Measurements from ENCODE around the gene WDR18. TPM values are rescaled to one million over a fixed set of nuclear protein-coding genes. Genes with fewer than 3 reads are reported as not detected.

The WDR18 gene
- total and polyA plus RNA-seq, 2 of the 4 experiments (the other 2 are of a cell fraction): 37.1 to 56.9 TPM

- TF ChIP-seq CTCF (conservative IDR thresholded peaks at IDR 0.05; ENCODE audit: low read depth, low read length): no peak
- TF ChIP-seq POLR2A (IDR thresholded peaks at IDR 0.05; ENCODE audit: low read depth, low read length): no peak
- Histone ChIP-seq H3K27me3 (ENCODE audit: control insufficient read depth, insufficient read depth, low read length) (no peaks in the 10 kb centered on the region), H3K27ac (ENCODE audit: insufficient read depth, low read length) (no peak overlapping the region), H3K9ac (ENCODE audit: low read depth, low read length) (no peak overlapping the region), H2AK5ac (ENCODE audit: low read depth, low read length) (peak overlapping the region; percentile 15; the same call in 1 of the 2 replicates), H2BK120ac (ENCODE audit: low read depth, low read length) (no peak overlapping the region), H3K9me1 (ENCODE audit: insufficient read depth, low read length) (peaks cover 17% of the 10 kb centered on the region), H2BK15ac (ENCODE audit: low read depth, low read length) (no peak overlapping the region), H2AFZ (replicated peaks; ENCODE audit: low read length, poor library complexity) (peak overlapping the region; percentile 14), H4K5ac (ENCODE audit: low read depth, low read length) (no peak overlapping the region), H3K18ac (ENCODE audit: low read depth, low read length) (no peak overlapping the region), H3K36me3 (ENCODE audit: control insufficient read depth, insufficient read depth, low read length) (peaks cover 56% of the 10 kb centered on the region), H3K4me2 (ENCODE audit: low read depth, low read length) (no peak overlapping the region), H3K4me3 (ENCODE audit: insufficient read depth, low read depth, low read length) (no peak overlapping the region), H3K56ac (ENCODE audit: extremely low read depth, insufficient read depth, low read length) (no peak overlapping the region), H2BK5ac (ENCODE audit: low read depth, low read length, poor library complexity, severe bottlenecking) (no peak overlapping the region), H3K4ac (ENCODE audit: low read depth, low read length) (no peak overlapping the region), H3K79me1 (ENCODE audit: low read depth in 1 of 2, low read length in 2 of 2) (peaks cover 19 to 76% of the 10 kb centered on the region in 2 experiments), H4K8ac (ENCODE audit: low read depth in 2 of 2, low read length in 2 of 2) (no peak overlapping the region), H2BK20ac (ENCODE audit: low read depth, low read length) (no peak overlapping the region), H3K4me1 (ENCODE audit: control insufficient read depth, insufficient read depth, low read length) (peaks cover 18% of the 10 kb centered on the region), H4K91ac (ENCODE audit: insufficient read depth, low read depth, low read length) (no peak overlapping the region), H3K14ac (replicated peaks; ENCODE audit: low read depth, low read length) (no peak overlapping the region), H3K23ac (ENCODE audit: low read depth, low read length) (no peak overlapping the region), H4K20me1 (ENCODE audit: insufficient read depth, low read length) (peaks cover 80% of the 10 kb centered on the region), H2AK9ac (replicated peaks; ENCODE audit: low read depth, low read length, poor library complexity) (no peak overlapping the region), H3K9me3 (ENCODE audit: control insufficient read depth, insufficient read depth, low read length) (no peaks in the 10 kb centered on the region)
- BruUV-seq (replicated peaks): no TSS peak
- WGBS, 2 experiments (ENCODE audit: extremely low coverage in 2 of 2, insufficient read length in 1 of 2): 93% methylated on average over 9 of the region's 22 CpGs; no CpG with 5 or more reads in 1 of the 2 experiments
- ATAC-seq (ENCODE audit: low read depth): no peak
- ChIA-PET CTCF (no interaction called here), POLR2A (ENCODE audit: unreplicated experiment) (no interaction called here)
- dilution Hi-C loops (cut with HindIII; ENCODE audit: low sequenced_read_pairs, unreplicated experiment) (no loop called here), in situ Hi-C loops (cut with MboI; ENCODE audit: low sequenced_read_pairs) (no loop called here), intact Hi-C loops (cut with micrococcal nuclease) (no loop called here)
- DNase-seq: no peak
These were observed 44.7 kb upstream of the WDR18 start for GRCh38 chr19:939439-939838.
